Activated CD4-positive, alpha-beta T cell treated with anti-CD3 and anti-CD28 coated beads, Interleukin-2, amount 10 ng/mL, durations not matched to agents 7 days and 5 days (primary cell): Measurements from ENCODE around the gene LDB3. TPM values are rescaled to one million over a fixed set of nuclear protein-coding genes. Genes with fewer than 3 reads are reported as not detected.

Experiments
- CTCF ChIA-PET: fragments of 350-600 bp; sonication (Branson Sonifier 250); formaldehyde crosslinking; loops from one replicate; lab custom pipeline; 2021; ENCODE audit warnings: antibody characterized with exemption; lab: Charles Lee
- POLR2A ChIA-PET: fragments of 350-600 bp; sonication (Branson Sonifier 250); formaldehyde crosslinking; loops from one replicate; lab custom pipeline; 2021; ENCODE audit warnings: antibody characterized with exemption; lab: Charles Lee
- DNase-seq: peaks from one replicate; pipeline ENCODE4 v3.0.0-alpha.2; 2020
- H3K27ac Mint-ChIP-seq: one replicate; pipeline ENCODE4 v1.8.0; 2021; ENCODE audit warnings: mild to moderate bottlenecking, moderate library complexity, mixed read lengths
- H3K27me3 Mint-ChIP-seq: one replicate; pipeline ENCODE4 v1.8.0; 2021; ENCODE audit warnings: mixed read lengths
- H3K36me3 Mint-ChIP-seq: one replicate; pipeline ENCODE4 v1.8.0; 2021; ENCODE audit warnings: low read depth, mixed read lengths
- H3K4me1 Mint-ChIP-seq: one replicate; pipeline ENCODE4 v1.8.0; 2021; ENCODE audit warnings: mixed read lengths
- H3K4me3 Mint-ChIP-seq: one replicate; pipeline ENCODE4 v1.8.0; 2021; ENCODE audit warnings: mild to moderate bottlenecking, moderate library complexity, mixed read lengths
- H3K9me3 Mint-ChIP-seq: one replicate; pipeline ENCODE4 v1.8.0; 2021; ENCODE audit warnings: mixed read lengths
- total RNA-seq, 2 experiments: library from RNA; stranded (reverse); gene quantifications; one replicate each; pipeline ENCODE4 v1.2.3, GENCODE V29; 2021

Gene LDB3
- total RNA-seq, 2 experiments from 2014 or later: 0.05 to 0.10 TPM

DNA sequence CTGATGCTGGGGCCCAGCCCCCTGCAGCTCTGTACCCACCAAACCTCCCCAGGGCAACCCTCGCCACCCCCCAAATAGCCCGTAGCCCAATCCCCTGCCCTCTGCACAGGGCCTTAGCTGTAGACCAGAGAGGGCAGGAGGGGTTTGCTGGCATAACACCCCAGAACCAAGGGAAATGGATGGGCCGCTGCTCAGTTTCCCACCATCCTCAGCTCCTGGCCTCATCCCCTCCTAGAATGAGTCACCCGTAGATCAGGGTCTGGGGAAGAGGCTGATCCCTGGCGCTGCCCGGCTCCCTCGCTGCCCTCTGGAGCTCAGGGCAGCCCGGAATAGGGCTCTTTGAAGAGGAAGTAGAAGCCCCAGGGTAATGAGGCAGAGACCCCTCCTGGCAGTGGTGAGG, 31.2 kb downstream of the LDB3 start:
- no peak overlapping the region for H3K4me3 Mint-ChIP-seq
- ChIA-PET POLR2A (no interaction called here), CTCF (interaction anchor here (1.6 kb wide), 1 partner anchor 11 kb away, joined by 4 read pairs; no protein-coding TSS in a partner anchor)
- H3K9me3 Mint-ChIP-seq: no peaks in the 10 kb centered on the region
- no peaks in the 10 kb centered on the region for H3K4me1 Mint-ChIP-seq
- H3K27me3 Mint-ChIP-seq: peaks cover 3% of the 10 kb centered on the region
- H3K36me3 Mint-ChIP-seq: no peaks in the 10 kb centered on the region
- no peak overlapping the region for H3K27ac Mint-ChIP-seq
- DNase-seq: no peak

DNA sequence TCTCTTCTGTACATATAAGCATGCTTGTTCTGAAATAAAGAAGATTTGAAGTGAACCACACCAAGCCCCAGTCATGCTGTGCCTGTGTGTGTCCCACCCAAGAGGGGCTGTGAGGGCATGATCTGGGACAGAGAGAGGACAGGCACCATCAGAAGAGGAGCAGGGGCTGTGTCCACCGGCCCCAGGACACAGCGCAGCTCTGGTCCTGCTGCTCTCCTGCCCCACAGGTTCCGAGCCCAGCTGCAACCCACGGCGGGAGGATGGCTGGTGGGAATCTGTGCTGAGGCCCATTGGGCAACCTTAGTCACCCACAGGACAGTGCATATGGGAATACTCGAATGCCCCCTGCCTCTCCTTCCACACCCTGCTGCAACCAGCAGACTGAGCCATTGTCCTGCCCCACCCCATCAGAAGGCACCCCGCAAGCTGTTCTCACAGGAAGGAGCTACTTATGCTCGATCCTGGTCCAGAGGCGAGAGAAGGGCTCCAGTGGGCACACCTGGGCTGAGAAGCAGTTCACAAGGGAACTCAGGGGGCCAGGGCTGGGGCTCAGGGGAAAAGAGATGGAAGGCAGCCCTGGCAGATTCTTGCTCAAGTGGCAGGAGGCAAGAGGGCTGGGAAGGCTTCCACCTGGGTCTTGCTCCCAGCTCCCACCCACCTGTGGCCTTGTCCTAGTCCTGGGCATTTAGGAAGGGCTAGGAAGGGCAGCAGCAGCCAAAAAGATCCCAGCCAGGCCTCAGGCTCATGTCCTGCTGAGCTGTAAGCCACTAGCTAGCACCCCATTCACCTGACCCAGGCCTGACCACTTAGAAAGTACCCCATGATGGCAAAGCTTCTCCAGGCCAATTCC, 31.9 kb downstream of the LDB3 start:
- DNase-seq: no peak
- H3K36me3 Mint-ChIP-seq: no peaks in the 10 kb centered on the region
- ChIA-PET CTCF (interaction anchor here (1.1 to 1.6 kb wide), 2 partner anchors 10 to 28 kb away, joined by 3 to 4 read pairs; no protein-coding TSS in a partner anchor), POLR2A (no interaction called here)
- peaks cover 3% of the 10 kb centered on the region for H3K27me3 Mint-ChIP-seq
- H3K9me3 Mint-ChIP-seq: no peaks in the 10 kb centered on the region
- no peaks in the 10 kb centered on the region for H3K4me1 Mint-ChIP-seq
- H3K27ac Mint-ChIP-seq: no peak overlapping the region
- H3K4me3 Mint-ChIP-seq: no peak overlapping the region

DNA sequence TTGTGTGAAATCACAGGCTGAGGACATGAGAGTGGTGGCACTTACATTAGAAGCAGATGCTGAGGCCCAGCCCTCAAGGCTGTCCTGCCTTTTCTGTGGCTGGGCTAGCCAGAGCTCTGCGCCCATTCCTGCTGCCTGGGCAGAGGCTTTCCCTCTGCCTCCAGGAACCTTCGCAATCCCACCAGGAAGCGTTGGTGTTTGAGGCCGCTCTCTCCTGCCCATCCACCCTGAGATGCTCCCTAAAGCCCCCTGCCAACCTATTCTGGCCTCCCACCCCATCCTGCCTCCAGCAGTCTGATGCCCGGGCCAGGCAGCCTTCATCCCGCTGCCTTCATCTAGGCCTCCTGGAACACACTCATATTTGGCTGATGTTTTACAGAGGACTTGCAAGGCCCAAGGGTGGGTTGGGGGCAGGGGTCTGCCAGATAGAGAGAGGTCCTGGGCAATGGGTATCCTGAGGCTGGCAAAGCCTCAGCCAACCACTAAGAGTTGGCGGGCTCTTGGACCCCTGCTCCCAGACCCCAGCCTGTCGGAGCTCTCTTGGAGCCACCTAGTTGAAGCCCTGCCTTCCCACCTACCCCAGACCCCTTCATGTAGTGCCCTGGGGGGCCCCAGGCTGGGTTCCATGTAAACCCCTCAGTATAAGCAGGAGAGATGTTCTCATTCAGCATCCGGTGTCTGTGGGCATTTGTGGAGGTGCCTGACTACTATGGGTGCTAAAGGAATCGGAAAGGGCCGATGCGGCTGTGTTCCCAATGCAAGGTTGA, 32.7 kb downstream of the LDB3 start:
- Mint-ChIP-seq H3K4me3 (no peak overlapping the region), H3K4me1 (no peaks in the 10 kb centered on the region), H3K9me3 (no peaks in the 10 kb centered on the region), H3K36me3 (no peaks in the 10 kb centered on the region), H3K27me3 (peaks cover 3% of the 10 kb centered on the region), H3K27ac (no peak overlapping the region)
- CTCF ChIA-PET: interaction anchor here (1.1 kb wide), 1 partner anchor 29 kb away, joined by 3 read pairs; no protein-coding TSS in a partner anchor
- POLR2A ChIA-PET: no interaction called here
- no peak for DNase-seq

DNA sequence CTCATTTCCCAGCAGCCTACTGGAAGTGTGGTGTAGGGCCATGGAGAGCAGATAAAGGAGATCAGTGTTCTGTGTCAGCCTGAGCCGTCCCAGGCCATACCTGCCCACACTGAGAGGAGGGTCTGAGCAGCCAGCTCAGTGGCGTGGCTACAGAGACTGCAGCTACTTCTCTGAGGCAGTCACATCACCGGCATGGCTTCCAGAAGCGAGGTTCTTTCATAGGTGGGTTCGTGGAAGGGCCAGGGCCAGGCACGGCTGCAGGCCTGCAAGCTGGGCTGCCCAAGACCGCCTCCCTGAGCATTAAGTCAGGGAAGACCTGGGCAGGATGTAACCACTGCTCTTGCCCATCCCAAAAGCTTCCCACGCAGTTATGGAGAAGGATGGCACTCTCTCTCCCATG, 34.9 kb downstream of the LDB3 start:
- H3K4me1 Mint-ChIP-seq: no peaks in the 10 kb centered on the region
- H3K27ac Mint-ChIP-seq: no peak overlapping the region
- H3K36me3 Mint-ChIP-seq: no peaks in the 10 kb centered on the region
- H3K4me3 Mint-ChIP-seq: no peak overlapping the region
- POLR2A ChIA-PET: no interaction called here
- H3K27me3 Mint-ChIP-seq: no peaks in the 10 kb centered on the region
- CTCF ChIA-PET: interaction anchor here (1.6 kb wide), 1 partner anchor 9 kb away, joined by 5 read pairs; no protein-coding TSS in a partner anchor
- H3K9me3 Mint-ChIP-seq: no peaks in the 10 kb centered on the region
- DNase-seq: no peak

DNA sequence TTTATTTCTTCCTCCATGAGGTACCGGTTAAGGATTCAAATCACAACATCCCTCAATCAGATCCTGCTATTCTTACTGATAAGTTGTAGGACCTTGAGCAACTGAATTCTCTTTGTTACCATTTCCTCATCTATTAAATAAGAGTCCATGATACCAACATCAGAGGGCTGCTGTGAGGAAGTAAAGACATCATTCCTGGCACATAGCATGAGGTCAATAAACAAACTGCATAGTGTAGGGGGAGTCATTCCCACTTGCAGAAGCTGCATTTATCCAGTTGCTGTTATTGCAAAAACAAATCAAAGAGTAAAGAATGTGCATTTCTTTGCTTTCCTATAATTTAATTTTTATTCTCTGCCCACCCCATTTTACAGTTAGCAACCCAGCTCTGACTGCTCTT, 36.8 kb downstream of the LDB3 start:
- H3K27ac Mint-ChIP-seq: no peak overlapping the region
- no peaks in the 10 kb centered on the region for H3K27me3 Mint-ChIP-seq
- ChIA-PET CTCF (no interaction called here), POLR2A (no interaction called here)
- H3K4me1 Mint-ChIP-seq: peaks cover 3% of the 10 kb centered on the region
- H3K4me3 Mint-ChIP-seq: no peak overlapping the region
- H3K36me3 Mint-ChIP-seq: no peaks in the 10 kb centered on the region
- DNase-seq: no peak
- H3K9me3 Mint-ChIP-seq: no peaks in the 10 kb centered on the region

DNA sequence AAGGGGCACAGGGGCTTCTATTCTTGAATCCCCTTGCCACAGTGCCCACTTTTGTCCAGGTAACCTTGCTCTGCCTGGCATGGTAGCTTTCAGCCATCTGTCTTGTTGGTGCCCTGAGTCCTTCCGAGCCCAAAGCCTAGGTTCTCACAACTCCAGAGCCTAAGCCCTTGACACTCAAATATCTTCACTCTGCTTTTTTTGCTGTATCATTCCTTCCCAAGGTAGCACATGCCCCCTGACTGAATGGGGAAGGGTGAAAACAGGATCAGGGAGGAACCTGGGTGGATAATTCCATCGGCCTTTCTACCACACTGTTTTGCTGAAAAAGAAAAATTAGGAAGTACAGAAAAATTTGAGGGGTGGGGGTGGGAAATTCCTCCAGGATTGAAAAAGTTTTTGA, 37.6 kb downstream of the LDB3 start:
- Mint-ChIP-seq H3K9me3 (no peaks in the 10 kb centered on the region), H3K27me3 (no peaks in the 10 kb centered on the region), H3K4me3 (no peak overlapping the region), H3K36me3 (no peaks in the 10 kb centered on the region), H3K27ac (no peak overlapping the region), H3K4me1 (peaks cover 8% of the 10 kb centered on the region)
- DNase-seq: no peak
- CTCF ChIA-PET: interaction anchor here (1.6 kb wide), 1 partner anchor 11 kb away, joined by 5 read pairs; no protein-coding TSS in a partner anchor
- POLR2A ChIA-PET: no interaction called here

DNA sequence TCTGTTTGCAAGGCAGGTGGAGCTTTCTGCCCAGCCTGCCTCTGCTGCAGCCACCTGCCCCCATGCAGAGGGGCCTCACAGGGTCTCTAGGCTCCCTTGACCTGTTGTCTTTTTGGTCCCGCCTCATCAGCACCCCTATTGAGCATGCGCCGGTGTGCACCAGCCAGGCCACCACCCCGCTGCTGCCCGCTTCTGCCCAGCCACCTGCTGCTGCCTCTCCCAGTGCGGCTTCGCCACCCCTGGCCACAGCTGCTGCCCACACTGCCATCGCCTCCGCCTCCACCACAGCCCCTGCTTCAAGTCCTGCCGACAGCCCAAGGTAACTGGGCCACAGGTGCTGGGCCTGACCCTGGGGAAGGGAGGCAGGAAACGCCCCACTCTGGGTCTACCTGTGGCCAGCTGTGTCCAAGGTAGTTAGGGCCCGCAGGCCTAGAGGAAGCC, 38.1 kb downstream of the LDB3 start:
- POLR2A ChIA-PET: no interaction called here
- CTCF ChIA-PET: interaction anchor here (1.6 kb wide), 1 partner anchor 11 kb away, joined by 5 read pairs; no protein-coding TSS in a partner anchor
- DNase-seq: no peak

DNA sequence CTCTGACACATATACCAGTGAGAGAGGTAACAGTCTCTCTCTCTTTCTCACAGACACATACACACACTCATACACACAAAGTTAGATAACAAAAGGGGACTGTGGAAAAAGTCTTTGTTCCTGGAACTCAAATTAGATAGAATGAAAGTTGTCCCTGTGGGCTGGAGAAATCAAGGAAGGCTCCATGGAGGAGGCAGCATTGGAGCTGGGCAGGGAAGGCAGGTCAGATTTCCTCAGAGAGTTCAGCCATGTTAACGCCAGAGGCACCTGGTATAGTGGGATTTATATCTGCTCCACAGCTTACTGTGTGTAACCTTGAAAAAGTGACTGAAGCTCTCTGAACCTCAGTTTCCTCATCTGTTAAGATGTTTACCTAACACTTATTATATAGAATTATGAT, 38.7 kb downstream of the LDB3 start:
- no peak overlapping the region for H3K27ac Mint-ChIP-seq
- H3K9me3 Mint-ChIP-seq: no peaks in the 10 kb centered on the region
- no peak overlapping the region for H3K4me3 Mint-ChIP-seq
- H3K27me3 Mint-ChIP-seq: no peaks in the 10 kb centered on the region
- DNase-seq: no peak
- CTCF ChIA-PET: interaction anchor here (1.6 kb wide), 1 partner anchor 12 kb away, joined by 5 read pairs; no protein-coding TSS in a partner anchor
- no peaks in the 10 kb centered on the region for H3K36me3 Mint-ChIP-seq
- peaks cover 12% of the 10 kb centered on the region for H3K4me1 Mint-ChIP-seq
- POLR2A ChIA-PET: no interaction called here

More for the DNA sequence above, 38.1 kb downstream of the LDB3 start:
- Mint-ChIP-seq H3K27ac (no peak overlapping the region), H3K9me3 (no peaks in the 10 kb centered on the region), H3K27me3 (no peaks in the 10 kb centered on the region), H3K4me3 (no peak overlapping the region), H3K4me1 (peaks cover 10% of the 10 kb centered on the region), H3K36me3 (no peaks in the 10 kb centered on the region)

DNA sequence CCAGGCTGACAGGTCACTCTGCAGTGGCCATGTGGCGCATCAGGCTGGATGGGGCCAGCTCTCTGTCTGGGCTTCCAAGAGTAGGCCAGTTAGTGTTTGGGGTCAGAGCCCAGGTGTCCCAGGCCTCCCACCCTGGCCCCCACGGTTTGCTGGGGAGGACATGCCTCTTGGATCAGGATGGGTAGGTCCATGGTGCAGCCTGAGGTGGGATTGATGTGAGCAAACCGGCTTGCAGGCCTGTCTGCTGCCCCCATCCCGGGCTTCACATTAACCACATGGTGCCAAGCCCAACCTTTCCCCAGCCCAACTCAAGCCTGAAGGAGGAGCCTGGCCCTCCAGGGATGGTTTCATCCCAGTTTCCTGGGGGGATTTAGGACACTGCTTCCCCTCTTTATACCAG, 39.2 kb downstream of the LDB3 start:
- Mint-ChIP-seq H3K4me3 (no peak overlapping the region), H3K36me3 (no peaks in the 10 kb centered on the region), H3K4me1 (peaks cover 16% of the 10 kb centered on the region), H3K27ac (no peak overlapping the region), H3K27me3 (no peaks in the 10 kb centered on the region), H3K9me3 (no peaks in the 10 kb centered on the region)
- no peak for DNase-seq
- POLR2A ChIA-PET: no interaction called here
- CTCF ChIA-PET: interaction anchor here (1.2 kb wide), 1 partner anchor 192 kb away, joined by 3 read pairs; no protein-coding TSS in a partner anchor

DNA sequence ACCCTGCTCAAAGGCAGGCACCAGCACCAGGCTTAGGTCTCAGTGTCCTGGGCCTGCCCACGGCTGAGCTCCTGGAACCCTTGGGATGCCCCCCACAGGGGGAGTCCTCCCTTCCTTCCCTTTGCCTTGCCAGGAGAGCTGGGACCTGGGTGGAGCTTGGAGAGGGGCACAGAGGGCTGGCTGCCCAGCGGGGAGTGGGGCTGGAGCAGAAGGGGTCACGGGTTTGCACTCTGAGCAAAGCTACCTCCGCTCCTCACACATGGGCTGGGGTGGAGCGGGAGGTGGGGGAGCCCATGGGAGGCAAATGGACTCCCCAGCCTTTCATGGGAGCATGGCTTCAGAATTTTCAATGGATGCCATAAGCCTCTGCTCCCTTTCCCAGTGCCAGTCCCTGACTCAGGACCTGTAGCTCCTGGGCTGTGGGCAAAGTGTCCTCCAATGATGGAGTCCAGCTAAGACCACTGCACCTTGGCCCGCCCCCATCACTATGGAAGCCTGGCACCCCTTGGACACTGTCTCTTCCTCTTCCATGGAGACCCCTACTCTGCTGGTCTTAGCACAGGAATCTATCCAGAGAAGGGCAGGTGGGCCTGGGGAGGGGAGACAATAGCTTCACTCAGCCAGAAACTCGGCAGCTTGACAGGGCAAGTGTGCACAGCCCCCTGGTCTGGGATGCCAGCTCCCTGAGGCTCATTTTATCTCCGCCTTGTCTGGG, 39.9 kb downstream of the LDB3 start:
- H3K27ac Mint-ChIP-seq: no peak overlapping the region
- DNase-seq: no peak
- H3K4me3 Mint-ChIP-seq: no peak overlapping the region
- ChIA-PET POLR2A (no interaction called here), CTCF (interaction anchor here (0.9 to 1.2 kb wide), 2 partner anchors 151 to 192 kb away, joined by 3 read pairs; no protein-coding TSS in a partner anchor)
- no peaks in the 10 kb centered on the region for H3K36me3 Mint-ChIP-seq
- no peaks in the 10 kb centered on the region for H3K9me3 Mint-ChIP-seq
- H3K27me3 Mint-ChIP-seq: no peaks in the 10 kb centered on the region
- peaks cover 16% of the 10 kb centered on the region for H3K4me1 Mint-ChIP-seq

DNA sequence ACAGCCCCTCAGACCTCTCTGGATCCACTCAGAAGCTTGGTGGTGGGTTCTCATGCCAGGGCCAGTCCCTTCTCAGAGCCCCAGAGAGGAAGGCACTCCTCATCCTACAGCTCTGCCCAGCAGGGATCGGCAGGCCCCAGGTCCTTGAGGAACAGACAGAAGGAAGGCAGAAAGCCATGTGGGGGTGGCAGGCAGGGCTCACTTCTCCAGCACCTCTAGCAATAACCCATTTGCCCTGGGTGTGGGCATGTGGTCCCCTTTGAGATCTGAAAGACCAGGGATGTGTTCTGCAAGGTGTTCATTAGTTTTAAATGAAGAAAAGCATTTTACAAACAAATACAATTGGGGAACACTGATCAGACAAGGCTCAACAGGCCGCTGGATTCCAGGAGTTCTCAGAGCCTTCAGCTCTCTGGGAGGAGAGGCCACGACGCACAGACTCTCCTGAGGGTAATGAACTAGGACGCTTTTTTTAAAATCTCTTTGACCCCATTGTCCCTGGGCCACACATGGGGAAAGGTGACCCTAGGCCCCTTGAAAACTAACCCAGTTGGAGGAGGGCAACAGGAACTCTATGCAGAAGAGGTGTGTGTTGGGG, 40.6 kb downstream of the LDB3 start:
- Mint-ChIP-seq H3K4me1 (peaks cover 16% of the 10 kb centered on the region), H3K27me3 (no peaks in the 10 kb centered on the region), H3K4me3 (no peak overlapping the region), H3K9me3 (no peaks in the 10 kb centered on the region), H3K36me3 (no peaks in the 10 kb centered on the region), H3K27ac (no peak overlapping the region)
- POLR2A ChIA-PET: no interaction called here
- DNase-seq: no peak
- CTCF ChIA-PET: interaction anchor here (0.9 to 1.2 kb wide), 2 partner anchors 151 to 191 kb away, joined by 3 read pairs; no protein-coding TSS in a partner anchor
